NCI-H510A treated with DMSO at 0.1 percent for 48 hours (cell line): ENCODE results near the gene CKMT1B.
"Not testable (repeated sequence)": the region's sequence is repeated elsewhere in the genome, so short reads cannot be mapped to it uniquely, and the experiment has no call there.

ENCODE experiments used
- DNase-seq: peaks from one replicate; lab custom pipeline; 2025; lab: John Stamatoyannopoulos, UW

The CKMT1B gene

GRCh38 chr15:43593328-43594190 is at the start of gene CKMT1B:
CKMT1B (plus strand) TSS chr15:43594027; CDS start chr15:43594219, 192 bp downstream.
- not testable (repeated sequence) for DNase-seq

- no peak for DNase-seq
These were observed 49.6 kb upstream of the CKMT1B start for GRCh38 chr15:43544266-43544665.

- no peak for DNase-seq
These were observed 48.4 kb upstream of the CKMT1B start for GRCh38 chr15:43545426-43545825.

- DNase-seq = no peak
These were observed 46.3 kb upstream of the CKMT1B start for GRCh38 chr15:43547539-43547938.

- no peak for DNase-seq
These were observed 43.1 kb upstream of the CKMT1B start for GRCh38 chr15:43550527-43551363.

- DNase-seq = no peak
These were observed 41.6 kb upstream of the CKMT1B start for GRCh38 chr15:43552256-43552655.

- DNase-seq = no peak
These were observed 40.8 kb upstream of the CKMT1B start for GRCh38 chr15:43552986-43553385.

GRCh38 chr15:43562753-43563152 is 31.1 kb upstream of the CKMT1B start:
- not testable (repeated sequence) for DNase-seq

GRCh38 chr15:43563793-43564192 is 30.0 kb upstream of the CKMT1B start:
- DNase-seq = not testable (repeated sequence)

GRCh38 chr15:43566615-43567014 is 27.2 kb upstream of the CKMT1B start:
- not testable (repeated sequence) for DNase-seq

- not testable (repeated sequence) for DNase-seq
These were observed 19.2 kb upstream of the CKMT1B start for GRCh38 chr15:43574607-43575006.

GRCh38 chr15:43589778-43590466 is 3.9 kb upstream of the CKMT1B start, which contains the start of gene PPIP5K1:
PPIP5K1 (minus strand) TSS chr15:43590208; CDS start chr15:43584504, 5,704 bp downstream.
- not testable (repeated sequence) for DNase-seq

- not testable (repeated sequence) for DNase-seq
These were observed 986 bp upstream of the CKMT1B start for GRCh38 chr15:43592841-43593240.

GRCh38 chr15:43599131-43599530 is 5.3 kb downstream of the CKMT1B start:
- not testable (repeated sequence) for DNase-seq

GRCh38 chr15:43600200-43600599 is 6.4 kb downstream of the CKMT1B start:
- DNase-seq = not testable (repeated sequence)

GRCh38 chr15:43602233-43602632 is 8.4 kb downstream of the CKMT1B start:
- DNase-seq = not testable (repeated sequence)

GRCh38 chr15:43617750-43618149 is 23.9 kb downstream of the CKMT1B start:
- not testable (repeated sequence) for DNase-seq

GRCh38 chr15:43618700-43619099 is 24.9 kb downstream of the CKMT1B start, which contains the start of gene STRC:
STRC (minus strand) TSS chr15:43618800; CDS start chr15:43618722, 78 bp downstream.
- not testable (repeated sequence) for DNase-seq

- DNase-seq = not testable (repeated sequence)
These were observed 28.4 kb downstream of the CKMT1B start for GRCh38 chr15:43622068-43622799.

GRCh38 chr15:43625106-43625505 is 31.3 kb downstream of the CKMT1B start:
- no peak for DNase-seq

GRCh38 chr15:43626937-43627336 is 33.1 kb downstream of the CKMT1B start:
- not testable (repeated sequence) for DNase-seq
